Stimulated activated CD4-positive, alpha-beta T cell treated with anti-CD3 and anti-CD28 coated beads, Interleukin-1b, Interleukin-23, amount 100 ng/mL, for 1 hour (primary cell): ENCODE measurements around the gene KHDC1L.
"Not testable (repeated sequence)": the region's sequence is repeated elsewhere in the genome, so short reads cannot be mapped to it uniquely, and the experiment has no call there.

ENCODE experiments used
- DNase-seq, 2 donors: peaks; one replicate each; pipeline ENCODE4 v3.0.0-alpha.2; 2020; ENCODE audit warnings: low read depth in 2 of 2

The KHDC1L gene

GRCh38 chr6:73225396-73225795 is at the start of gene KHDC1L:
TSS of gene KHDC1L (minus strand) at chr6:73225496. CDS start at chr6:73225408, 88 bp downstream.
- no peak for DNase-seq

GRCh38 chr6:73269296-73269695 is 44.0 kb upstream of the KHDC1L start:
- DNase-seq: not testable (repeated sequence)

- not testable (repeated sequence) for DNase-seq
Measured at GRCh38 chr6:73268896-73269295, 43.6 kb upstream of the KHDC1L start.

GRCh38 chr6:73264446-73264845 is 39.1 kb upstream of the KHDC1L start:
- no peak for DNase-seq

- no peak for DNase-seq
Measured at GRCh38 chr6:73263570-73263909, 38.2 kb upstream of the KHDC1L start.

GRCh38 chr6:73262671-73263569 is 37.6 kb upstream of the KHDC1L start, which contains the start of gene KHDC1:
TSS of gene KHDC1 (minus strand) at chr6:73263196. CDS start at chr6:73242517, 20,679 bp downstream.
- DNase-seq: peak; percentile 5 to 11

GRCh38 chr6:73258721-73259120 is 33.4 kb upstream of the KHDC1L start:
- no peak for DNase-seq

GRCh38 chr6:73254323-73254722 is 29.0 kb upstream of the KHDC1L start:
- DNase-seq: not testable (repeated sequence)

- DNase-seq: no peak
Measured at GRCh38 chr6:73252703-73253102, 27.4 kb upstream of the KHDC1L start.

GRCh38 chr6:73250016-73250415 is 24.7 kb upstream of the KHDC1L start:
- no peak for DNase-seq

GRCh38 chr6:73248192-73248903 is 23.1 kb upstream of the KHDC1L start:
- no peak for DNase-seq

- DNase-seq: no peak
Measured at GRCh38 chr6:73242001-73242400, 16.7 kb upstream of the KHDC1L start.

- no peak for DNase-seq
Measured at GRCh38 chr6:73240730-73241129, 15.4 kb upstream of the KHDC1L start.

GRCh38 chr6:73236144-73236750 is 11.0 kb upstream of the KHDC1L start:
- no peak for DNase-seq

- DNase-seq: no peak
Measured at GRCh38 chr6:73234733-73235132, 9.4 kb upstream of the KHDC1L start.

- DNase-seq: not testable (repeated sequence)
Measured at GRCh38 chr6:73233971-73234370, 8.7 kb upstream of the KHDC1L start.

- DNase-seq: no peak
Measured at GRCh38 chr6:73233048-73233447, 7.8 kb upstream of the KHDC1L start.

GRCh38 chr6:73231986-73232391 is 6.7 kb upstream of the KHDC1L start:
- DNase-seq: no peak

- DNase-seq: no peak
Measured at GRCh38 chr6:73227606-73228255, 2.4 kb upstream of the KHDC1L start.

- DNase-seq: no peak
Measured at GRCh38 chr6:73216859-73217258, 8.4 kb downstream of the KHDC1L start.

GRCh38 chr6:73209117-73209516 is 16.2 kb downstream of the KHDC1L start:
- DNase-seq: no peak
